Measurements from ENCODE around the gene DPP10. TPM values are rescaled to one million over a fixed set of nuclear protein-coding genes. Genes with fewer than 3 reads are reported as not detected.

Gene DPP10
- total RNA-seq, 1 experiment from 2014 or later, result not detected

DNA sequence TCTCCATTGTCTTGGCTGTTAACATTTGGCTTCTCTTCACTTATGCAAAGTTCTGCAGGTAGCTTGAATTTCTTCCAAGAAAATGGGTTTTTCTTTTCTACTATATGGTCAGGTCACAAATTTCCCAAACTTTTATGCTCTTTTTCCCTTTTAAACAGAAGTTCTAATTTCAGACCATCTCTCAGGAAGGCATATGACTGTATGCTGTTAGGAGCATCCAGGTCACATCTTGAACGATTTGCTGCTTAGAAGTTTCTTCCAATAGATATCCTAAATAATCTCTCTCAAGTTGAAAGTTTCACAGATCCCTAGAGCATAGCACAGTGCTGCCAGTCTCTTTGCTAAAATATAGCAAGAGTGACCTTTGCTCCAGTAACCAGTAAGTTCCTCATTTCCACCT is 932.5 kb downstream of the DPP10 start:
- TF ChIP-seq CTCF (IDR thresholded peaks at IDR 0.05; ENCODE audit: unreplicated experiment), result no peak
- Mint-ChIP-seq H3K36me3 (ENCODE audit: insufficient read depth, unreplicated experiment) (no peaks in the 10 kb centered on the region), H3K27me3 (ENCODE audit: unreplicated experiment) (no peaks in the 10 kb centered on the region), H3K9me3 (ENCODE audit: low read depth, unreplicated experiment) (peaks cover 21% of the 10 kb centered on the region), H3K27ac (ENCODE audit: unreplicated experiment) (no peak overlapping the region), H3K4me3 (ENCODE audit: low read depth, unreplicated experiment) (no peak overlapping the region), H3K4me1 (ENCODE audit: low read depth, unreplicated experiment) (no peaks in the 10 kb centered on the region)
- DNase-seq, result no peak
- intact Hi-C loops (cut with micrococcal nuclease; ENCODE audit: unreplicated experiment), result no loop called here
- CTCF ChIA-PET, result no interaction called here
- no TSS peak for BruUV-seq (replicated peaks)

DNA sequence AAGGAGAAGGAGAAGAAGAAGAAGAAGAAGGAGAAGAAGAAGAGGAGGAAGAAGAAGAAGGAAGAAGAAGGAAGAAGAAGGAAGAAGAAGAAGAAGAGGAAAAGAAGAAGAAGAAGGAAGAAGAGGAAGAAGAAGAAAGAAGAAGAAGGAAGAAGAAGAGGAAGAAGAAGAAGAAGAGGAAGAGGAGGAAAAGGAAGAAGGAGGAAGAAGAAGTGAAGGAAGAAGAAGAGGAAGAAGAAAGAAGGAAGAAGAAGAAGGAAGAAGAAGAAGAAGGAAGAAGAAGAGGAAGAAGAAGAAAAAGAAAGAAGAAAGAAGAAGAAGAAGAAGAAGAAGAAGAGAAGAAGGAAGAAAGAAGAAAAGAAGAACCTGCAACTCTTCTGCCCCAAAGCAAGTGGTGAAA is 942.0 kb downstream of the DPP10 start:
- no peak for DNase-seq
- H3K36me3 Mint-ChIP-seq (ENCODE audit: insufficient read depth, unreplicated experiment), result no peaks in the 10 kb centered on the region
- intact Hi-C loops (cut with micrococcal nuclease; ENCODE audit: unreplicated experiment), result no loop called here
- no TSS peak for BruUV-seq (replicated peaks)
- H3K4me3 Mint-ChIP-seq (ENCODE audit: low read depth, unreplicated experiment), result no peak overlapping the region
- no peak overlapping the region for H3K27ac Mint-ChIP-seq (ENCODE audit: unreplicated experiment)
- CTCF ChIA-PET, result no interaction called here
- H3K9me3 Mint-ChIP-seq (ENCODE audit: low read depth, unreplicated experiment), result peaks cover 22% of the 10 kb centered on the region
- no peak for TF ChIP-seq CTCF (IDR thresholded peaks at IDR 0.05; ENCODE audit: unreplicated experiment)
- H3K4me1 Mint-ChIP-seq (ENCODE audit: low read depth, unreplicated experiment), result no peaks in the 10 kb centered on the region
- H3K27me3 Mint-ChIP-seq (ENCODE audit: unreplicated experiment), result no peaks in the 10 kb centered on the region

DNA sequence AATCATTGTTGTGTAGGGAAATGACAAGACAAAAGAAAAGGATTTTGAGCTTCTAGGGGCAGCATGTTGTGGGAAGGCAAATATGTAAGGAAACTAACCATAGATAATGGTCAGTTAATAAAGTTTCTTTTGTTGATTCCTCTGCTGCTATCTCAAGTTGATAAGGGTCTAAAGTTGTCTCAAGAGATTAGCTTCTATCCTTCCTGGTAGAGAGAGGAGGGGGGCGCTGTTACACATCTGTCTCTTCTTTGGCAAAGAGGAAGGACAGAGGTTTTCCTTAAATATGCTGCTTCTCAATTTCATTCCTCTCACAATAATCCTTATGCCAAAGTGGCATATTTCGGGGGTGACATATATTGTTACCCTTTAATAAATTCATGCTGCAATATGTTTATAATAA is 944.0 kb downstream of the DPP10 start:
- H3K9me3 Mint-ChIP-seq (ENCODE audit: low read depth, unreplicated experiment), result peaks cover 10% of the 10 kb centered on the region
- intact Hi-C loops (cut with micrococcal nuclease; ENCODE audit: unreplicated experiment), result no loop called here
- no peaks in the 10 kb centered on the region for H3K4me1 Mint-ChIP-seq (ENCODE audit: low read depth, unreplicated experiment)
- TF ChIP-seq CTCF (IDR thresholded peaks at IDR 0.05; ENCODE audit: unreplicated experiment), result no peak
- no peak for DNase-seq
- CTCF ChIA-PET, result no interaction called here
- BruUV-seq (replicated peaks), result no TSS peak
- H3K36me3 Mint-ChIP-seq (ENCODE audit: insufficient read depth, unreplicated experiment), result no peaks in the 10 kb centered on the region
- H3K27me3 Mint-ChIP-seq (ENCODE audit: unreplicated experiment), result no peaks in the 10 kb centered on the region
- H3K27ac Mint-ChIP-seq (ENCODE audit: unreplicated experiment), result no peak overlapping the region
- H3K4me3 Mint-ChIP-seq (ENCODE audit: low read depth, unreplicated experiment), result no peak overlapping the region

- Mint-ChIP-seq H3K4me1 (ENCODE audit: low read depth, unreplicated experiment) (no peaks in the 10 kb centered on the region), H3K27ac (ENCODE audit: unreplicated experiment) (no peak overlapping the region), H3K4me3 (ENCODE audit: low read depth, unreplicated experiment) (no peak overlapping the region)
Measured at GRCh38 chr2:115389024-115389423, 946.6 kb downstream of the DPP10 start.

More at GRCh38 chr2:115389024-115389423, 946.6 kb downstream of the DPP10 start:
- TF ChIP-seq CTCF (IDR thresholded peaks at IDR 0.05; ENCODE audit: unreplicated experiment), result no peak
- H3K36me3 Mint-ChIP-seq (ENCODE audit: insufficient read depth, unreplicated experiment), result no peaks in the 10 kb centered on the region
- peaks cover 14% of the 10 kb centered on the region for H3K9me3 Mint-ChIP-seq (ENCODE audit: low read depth, unreplicated experiment)
- CTCF ChIA-PET, result no interaction called here
- no TSS peak for BruUV-seq (replicated peaks)
- intact Hi-C loops (cut with micrococcal nuclease; ENCODE audit: unreplicated experiment), result no loop called here
- no peaks in the 10 kb centered on the region for H3K27me3 Mint-ChIP-seq (ENCODE audit: unreplicated experiment)
- no peak for DNase-seq
